Activated CD4-positive, CD25-positive, alpha-beta regulatory T cell treated with anti-CD3 and anti-CD28 coated beads, Interleukin-2, amount 50 U/mL, for 24 hours (primary cell): Measurements from ENCODE around the gene GZF1.
A peak's percentile ranks its signal among the peaks of the same experiment; 100 is the strongest.

ENCODE experiments used
- ATAC-seq, 2 donors: fragments of 150-1000 bp; cut with Tn5 transposase; one replicate each; pipeline ENCODE4 v1.10.0; 2021; ENCODE audit warnings: mild to moderate bottlenecking in 1 of 2, moderate library complexity in 1 of 2

GZF1 gene

GRCh38 chr20:23361476-23362391, at the start of gene GZF1:
GZF1 (plus strand) TSS chr20:23362182; CDS start chr20:23364384, 2,202 bp downstream.
- ATAC-seq: peak; percentile 73 to 79

- no peak for ATAC-seq
These were observed 48.7 kb upstream of the GZF1 start for GRCh38 chr20:23313271-23313670.

- ATAC-seq: no peak
These were observed 47.3 kb upstream of the GZF1 start for GRCh38 chr20:23314699-23315098.

GRCh38 chr20:23315099-23315498, 46.9 kb upstream of the GZF1 start:
- ATAC-seq: no peak

GRCh38 chr20:23316626-23317025, 45.4 kb upstream of the GZF1 start:
- no peak for ATAC-seq

DNA sequence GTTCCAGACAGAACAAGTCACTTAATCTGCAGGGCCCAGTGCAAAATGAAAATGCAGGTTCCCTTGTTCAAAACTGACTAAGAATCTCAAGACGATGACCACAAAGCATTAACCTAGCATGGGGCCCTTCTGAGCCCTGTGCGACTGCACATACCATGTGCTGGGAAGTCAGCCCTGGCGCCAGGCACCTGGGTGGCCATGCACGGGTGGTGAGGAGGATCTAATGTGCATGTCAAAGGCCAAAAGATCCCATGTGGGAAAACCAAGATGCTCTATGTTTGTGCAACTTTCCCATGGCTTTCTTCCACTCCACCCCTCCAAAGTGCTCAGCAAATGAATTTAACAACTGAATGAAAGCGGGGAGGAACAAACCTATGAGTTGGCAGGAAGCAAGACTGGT, 44.9 kb upstream of the GZF1 start:
- no peak for ATAC-seq

DNA sequence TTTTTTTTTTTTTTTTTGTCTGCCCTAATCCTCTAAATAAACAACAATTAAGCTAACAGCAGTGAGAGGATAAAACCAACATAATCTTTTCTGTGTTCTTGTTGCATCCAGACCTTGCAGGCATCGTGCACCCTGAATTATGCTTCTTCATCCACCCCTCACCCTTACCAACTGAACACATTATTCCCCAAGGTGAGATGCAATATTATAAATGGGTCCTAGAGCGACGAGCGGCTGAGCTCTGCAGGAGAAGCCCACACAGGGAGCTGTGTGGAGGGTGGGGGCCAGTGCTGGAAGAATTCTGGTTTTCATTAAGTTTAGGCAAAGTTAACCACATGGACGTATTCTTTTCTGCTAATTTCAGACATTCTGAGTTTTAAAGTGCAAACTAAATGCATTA, 43.6 kb upstream of the GZF1 start:
- no peak for ATAC-seq

- no peak for ATAC-seq
These were observed 41.7 kb upstream of the GZF1 start for GRCh38 chr20:23320317-23320716.

- no peak for ATAC-seq
These were observed 36.9 kb upstream of the GZF1 start for GRCh38 chr20:23325107-23325506.

- ATAC-seq: no peak
These were observed 35.2 kb upstream of the GZF1 start for GRCh38 chr20:23326774-23327173.

DNA sequence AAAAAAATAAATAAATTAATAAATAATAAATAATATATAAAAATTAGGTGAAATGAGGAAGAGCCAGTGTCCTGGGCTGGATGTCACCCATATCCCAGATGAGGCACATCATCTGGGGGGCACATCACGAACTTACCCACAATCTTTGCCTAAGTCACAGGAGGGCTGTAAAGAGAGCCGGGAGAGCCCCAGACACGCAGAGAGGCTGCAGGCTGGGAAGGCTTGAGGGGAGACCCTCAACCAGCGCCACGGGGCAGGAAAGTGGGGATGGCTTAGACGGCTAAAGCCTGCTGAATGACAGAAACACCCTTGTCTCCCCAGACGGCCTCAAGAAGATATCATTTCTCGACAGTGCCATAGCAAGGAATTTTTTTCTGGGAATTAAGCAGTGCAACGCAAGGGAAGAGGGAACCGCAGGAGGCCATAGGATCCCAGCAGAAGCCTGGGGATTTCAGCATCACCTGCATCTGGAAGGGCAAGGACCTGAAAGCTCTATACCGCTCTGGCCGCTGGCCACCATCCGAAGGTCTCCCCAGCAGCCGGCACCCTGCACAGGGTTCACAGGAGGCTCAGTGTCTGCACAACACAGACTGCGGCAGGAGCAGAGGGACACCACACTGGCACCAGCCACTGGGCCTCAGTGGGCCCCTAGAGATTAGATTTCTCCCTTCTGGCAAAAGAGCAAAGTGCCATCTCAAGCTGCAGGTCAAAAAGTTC, 34.2 kb upstream of the GZF1 start:
- ATAC-seq: no peak

GRCh38 chr20:23331450-23332350, 30.3 kb upstream of the GZF1 start:
- ATAC-seq: no peak

- no peak for ATAC-seq
These were observed 29.5 kb upstream of the GZF1 start for GRCh38 chr20:23332467-23332866.

- ATAC-seq: no peak
These were observed 27.9 kb upstream of the GZF1 start for GRCh38 chr20:23334111-23334510.

GRCh38 chr20:23335521-23335920, 26.5 kb upstream of the GZF1 start:
- no peak for ATAC-seq

DNA sequence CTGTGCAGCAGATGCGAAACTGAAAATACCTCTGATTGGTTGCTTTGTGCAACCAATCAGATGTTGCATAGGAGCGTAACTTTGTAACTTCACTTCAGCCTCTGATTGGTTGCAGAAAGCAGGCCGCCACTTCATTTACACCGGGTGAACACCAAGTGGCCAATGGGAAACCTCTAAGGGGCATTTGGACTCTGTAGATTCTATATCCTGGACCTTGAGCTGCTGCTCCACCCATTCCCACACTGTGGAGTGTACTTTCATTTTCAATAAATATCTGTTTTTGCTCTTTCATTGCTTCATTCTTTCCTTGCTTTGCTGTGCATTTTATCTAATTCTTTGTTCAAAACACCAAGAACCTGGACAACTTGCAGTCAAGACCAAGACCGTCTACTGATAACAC, 25.5 kb upstream of the GZF1 start:
- ATAC-seq: no peak

- ATAC-seq: no peak
These were observed 24.7 kb upstream of the GZF1 start for GRCh38 chr20:23337312-23337711.

- no peak for ATAC-seq
These were observed 22.0 kb upstream of the GZF1 start for GRCh38 chr20:23339986-23340385.

GRCh38 chr20:23340524-23340923, 21.5 kb upstream of the GZF1 start:
- ATAC-seq: no peak

GRCh38 chr20:23341073-23341472, 20.9 kb upstream of the GZF1 start:
- no peak for ATAC-seq

GRCh38 chr20:23343590-23343989, 18.4 kb upstream of the GZF1 start:
- no peak for ATAC-seq

GRCh38 chr20:23344336-23344735, 17.6 kb upstream of the GZF1 start:
- ATAC-seq: no peak

- no peak for ATAC-seq
These were observed 16.0 kb upstream of the GZF1 start for GRCh38 chr20:23346002-23346401.
